DND-41 (cell line): ENCODE measurements around the gene TDRD15.

Source experiments
- EZH2 ChIP-seq: IDR thresholded peaks from 3 replicates; pipeline ENCODE4 v1.6.1; 2012; ENCODE audit warnings: borderline replicate concordance, low read depth, mild to moderate bottlenecking, moderate library complexity, low read length, inconsistent platforms; ENCODE audit not compliant: severe bottlenecking
- TF ChIP-seq, protein P1 (sequence below): IDR thresholded peaks from 2 replicates; pipeline ENCODE4 v1.5.1; 2012; ENCODE audit warnings: borderline replicate concordance, low read length, moderate library complexity, mild to moderate bottlenecking; ENCODE audit not compliant: poor library complexity, severe bottlenecking; ENCODE audit errors: extremely low read depth

DNA sequence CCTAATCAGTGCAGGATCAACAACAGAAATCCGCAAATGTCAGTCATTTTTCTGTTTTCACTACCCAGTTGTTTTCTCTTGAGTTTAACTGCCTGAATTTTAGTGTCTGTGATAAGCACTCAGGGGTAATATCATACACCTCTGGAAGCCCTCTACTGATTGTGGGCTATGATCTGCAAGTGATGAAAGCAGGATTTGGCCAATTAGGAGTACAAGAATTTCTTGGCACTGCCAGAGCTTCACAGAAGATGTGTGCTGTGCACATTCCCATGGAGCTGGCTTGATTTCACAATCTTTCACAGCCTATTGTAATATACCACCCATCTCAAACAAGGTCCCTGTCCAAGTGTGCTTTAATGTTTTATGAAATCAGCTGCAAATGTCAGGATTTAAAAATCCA lies 27.3 kb upstream of the TDRD15 start:
- TF ChIP-seq, protein P1, sequence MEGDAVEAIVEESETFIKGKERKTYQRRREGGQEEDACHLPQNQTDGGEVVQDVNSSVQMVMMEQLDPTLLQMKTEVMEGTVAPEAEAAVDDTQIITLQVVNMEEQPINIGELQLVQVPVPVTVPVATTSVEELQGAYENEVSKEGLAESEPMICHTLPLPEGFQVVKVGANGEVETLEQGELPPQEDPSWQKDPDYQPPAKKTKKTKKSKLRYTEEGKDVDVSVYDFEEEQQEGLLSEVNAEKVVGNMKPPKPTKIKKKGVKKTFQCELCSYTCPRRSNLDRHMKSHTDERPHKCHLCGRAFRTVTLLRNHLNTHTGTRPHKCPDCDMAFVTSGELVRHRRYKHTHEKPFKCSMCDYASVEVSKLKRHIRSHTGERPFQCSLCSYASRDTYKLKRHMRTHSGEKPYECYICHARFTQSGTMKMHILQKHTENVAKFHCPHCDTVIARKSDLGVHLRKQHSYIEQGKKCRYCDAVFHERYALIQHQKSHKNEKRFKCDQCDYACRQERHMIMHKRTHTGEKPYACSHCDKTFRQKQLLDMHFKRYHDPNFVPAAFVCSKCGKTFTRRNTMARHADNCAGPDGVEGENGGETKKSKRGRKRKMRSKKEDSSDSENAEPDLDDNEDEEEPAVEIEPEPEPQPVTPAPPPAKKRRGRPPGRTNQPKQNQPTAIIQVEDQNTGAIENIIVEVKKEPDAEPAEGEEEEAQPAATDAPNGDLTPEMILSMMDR, result no peak
- TF ChIP-seq EZH2, result no peak
